HEK293 (cell line): Measurements from ENCODE around the gene TMTC1.

ENCODE experiments used
- ZNF23 ChIP-seq: fragments of 450-650 bp; formaldehyde crosslinking; IDR thresholded peaks from 2 replicates; pipeline ENCODE4 v1.5.1; 2016; ENCODE audit warnings: missing biosample characterization, missing genetic modification characterization, borderline replicate concordance
- ZNF24 ChIP-seq: fragments of 450-650 bp; formaldehyde crosslinking; IDR thresholded peaks from 2 replicates; pipeline ENCODE4 v1.5.1; 2016; ENCODE audit warnings: missing biosample characterization, missing genetic modification characterization
- ZNF302 ChIP-seq: fragments of 450-650 bp; formaldehyde crosslinking; IDR thresholded peaks from 2 replicates; pipeline ENCODE4 v1.5.1; 2016; ENCODE audit warnings: missing biosample characterization, missing genetic modification characterization, low read depth
- ZNF510 ChIP-seq: fragments of 450-650 bp; formaldehyde crosslinking; IDR thresholded peaks from 2 replicates; pipeline ENCODE4 v1.5.1; 2018; ENCODE audit warnings: mild to moderate bottlenecking, missing genetic modification characterization, missing biosample characterization; ENCODE audit not compliant: insufficient replicate concordance
- ZNF76 ChIP-seq: fragments of 450-650 bp; formaldehyde crosslinking; IDR thresholded peaks from 2 replicates; pipeline ENCODE4; 2016; ENCODE audit warnings: low read depth, missing biosample characterization, missing genetic modification characterization, borderline replicate concordance
- TF ChIP-seq, protein P1 (sequence below): fragments of 450-650 bp; formaldehyde crosslinking; IDR thresholded peaks from 2 replicates; pipeline ENCODE4 v1.5.1; 2016; ENCODE audit warnings: missing biosample characterization, missing genetic modification characterization

DNA sequence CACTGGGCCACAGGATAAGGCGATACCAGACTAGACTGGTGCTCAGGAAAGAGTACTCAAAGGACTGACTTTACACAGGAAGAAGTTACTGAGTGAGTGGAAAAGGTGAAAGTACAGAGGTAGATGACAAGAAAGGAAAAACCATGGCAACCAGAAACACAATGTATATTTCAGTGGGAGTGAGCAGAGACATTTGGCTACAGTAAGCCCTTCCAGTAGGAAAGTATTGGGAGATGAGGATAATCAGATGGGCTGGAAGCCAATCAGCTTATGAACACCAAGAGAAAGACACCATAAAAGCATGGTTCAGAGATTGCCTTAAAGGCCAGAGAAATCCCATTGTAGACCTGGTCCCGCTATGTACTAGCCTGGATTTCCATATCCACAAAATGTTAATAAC, 51.6 kb downstream of the TMTC1 start:
- TF ChIP-seq, protein P1, sequence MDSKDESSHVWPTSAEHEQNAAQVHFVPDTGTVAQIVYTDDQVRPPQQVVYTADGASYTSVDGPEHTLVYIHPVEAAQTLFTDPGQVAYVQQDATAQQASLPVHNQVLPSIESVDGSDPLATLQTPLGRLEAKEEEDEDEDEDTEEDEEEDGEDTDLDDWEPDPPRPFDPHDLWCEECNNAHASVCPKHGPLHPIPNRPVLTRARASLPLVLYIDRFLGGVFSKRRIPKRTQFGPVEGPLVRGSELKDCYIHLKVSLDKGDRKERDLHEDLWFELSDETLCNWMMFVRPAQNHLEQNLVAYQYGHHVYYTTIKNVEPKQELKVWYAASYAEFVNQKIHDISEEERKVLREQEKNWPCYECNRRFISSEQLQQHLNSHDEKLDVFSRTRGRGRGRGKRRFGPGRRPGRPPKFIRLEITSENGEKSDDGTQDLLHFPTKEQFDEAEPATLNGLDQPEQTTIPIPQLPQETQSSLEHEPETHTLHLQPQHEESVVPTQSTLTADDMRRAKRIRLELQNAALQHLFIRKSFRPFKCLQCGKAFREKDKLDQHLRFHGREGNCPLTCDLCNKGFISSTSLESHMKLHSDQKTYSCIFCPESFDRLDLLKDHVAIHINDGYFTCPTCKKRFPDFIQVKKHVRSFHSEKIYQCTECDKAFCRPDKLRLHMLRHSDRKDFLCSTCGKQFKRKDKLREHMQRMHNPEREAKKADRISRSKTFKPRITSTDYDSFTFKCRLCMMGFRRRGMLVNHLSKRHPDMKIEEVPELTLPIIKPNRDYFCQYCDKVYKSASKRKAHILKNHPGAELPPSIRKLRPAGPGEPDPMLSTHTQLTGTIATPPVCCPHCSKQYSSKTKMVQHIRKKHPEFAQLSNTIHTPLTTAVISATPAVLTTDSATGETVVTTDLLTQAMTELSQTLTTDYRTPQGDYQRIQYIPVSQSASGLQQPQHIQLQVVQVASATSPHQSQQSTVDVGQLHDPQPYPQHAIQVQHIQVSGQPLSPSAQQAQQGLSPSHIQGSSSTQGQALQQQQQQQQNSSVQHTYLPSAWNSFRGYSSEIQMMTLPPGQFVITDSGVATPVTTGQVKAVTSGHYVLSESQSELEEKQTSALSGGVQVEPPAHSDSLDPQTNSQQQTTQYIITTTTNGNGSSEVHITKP (tag by site-specific recombination) = no peak
- TF ChIP-seq ZNF302 = no peak
- TF ChIP-seq ZNF76 (tag by site-specific recombination) = no peak
- TF ChIP-seq ZNF24 (tag by site-specific recombination) = no peak
- no peak for TF ChIP-seq ZNF510 (tag by site-specific recombination)
- no peak for TF ChIP-seq ZNF23 (tag by site-specific recombination)
